SIG-M5 treated with dmso at 0.1 percent for 504 hours (cell line): ENCODE measurements around the gene RAB36.

Experiments used
- DNase-seq: peaks from one replicate; lab custom pipeline; 2025; ENCODE audit not compliant: unreplicated experiment; lab: John Stamatoyannopoulos, UW

Gene RAB36

DNA sequence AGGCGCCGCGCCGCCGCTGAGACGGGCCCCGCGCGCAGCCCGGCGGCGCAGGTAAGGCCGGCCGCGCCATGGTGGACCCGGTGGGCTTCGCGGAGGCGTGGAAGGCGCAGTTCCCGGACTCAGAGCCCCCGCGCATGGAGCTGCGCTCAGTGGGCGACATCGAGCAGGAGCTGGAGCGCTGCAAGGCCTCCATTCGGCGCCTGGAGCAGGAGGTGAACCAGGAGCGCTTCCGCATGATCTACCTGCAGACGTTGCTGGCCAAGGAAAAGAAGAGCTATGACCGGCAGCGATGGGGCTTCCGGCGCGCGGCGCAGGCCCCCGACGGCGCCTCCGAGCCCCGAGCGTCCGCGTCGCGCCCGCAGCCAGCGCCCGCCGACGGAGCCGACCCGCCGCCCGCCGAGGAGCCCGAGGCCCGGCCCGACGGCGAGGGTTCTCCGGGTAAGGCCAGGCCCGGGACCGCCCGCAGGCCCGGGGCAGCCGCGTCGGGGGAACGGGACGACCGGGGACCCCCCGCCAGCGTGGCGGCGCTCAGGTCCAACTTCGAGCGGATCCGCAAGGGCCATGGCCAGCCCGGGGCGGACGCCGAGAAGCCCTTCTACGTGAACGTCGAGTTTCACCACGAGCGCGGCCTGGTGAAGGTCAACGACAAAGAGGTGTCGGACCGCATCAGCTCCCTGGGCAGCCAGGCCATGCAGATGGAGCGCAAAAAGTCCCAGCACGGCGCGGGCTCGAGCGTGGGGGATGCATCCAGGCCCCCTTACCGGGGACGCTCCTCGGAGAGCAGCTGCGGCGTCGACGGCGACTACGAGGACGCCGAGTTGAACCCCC lies 35.8 kb downstream of the RAB36 start:
- no peak for DNase-seq

DNA sequence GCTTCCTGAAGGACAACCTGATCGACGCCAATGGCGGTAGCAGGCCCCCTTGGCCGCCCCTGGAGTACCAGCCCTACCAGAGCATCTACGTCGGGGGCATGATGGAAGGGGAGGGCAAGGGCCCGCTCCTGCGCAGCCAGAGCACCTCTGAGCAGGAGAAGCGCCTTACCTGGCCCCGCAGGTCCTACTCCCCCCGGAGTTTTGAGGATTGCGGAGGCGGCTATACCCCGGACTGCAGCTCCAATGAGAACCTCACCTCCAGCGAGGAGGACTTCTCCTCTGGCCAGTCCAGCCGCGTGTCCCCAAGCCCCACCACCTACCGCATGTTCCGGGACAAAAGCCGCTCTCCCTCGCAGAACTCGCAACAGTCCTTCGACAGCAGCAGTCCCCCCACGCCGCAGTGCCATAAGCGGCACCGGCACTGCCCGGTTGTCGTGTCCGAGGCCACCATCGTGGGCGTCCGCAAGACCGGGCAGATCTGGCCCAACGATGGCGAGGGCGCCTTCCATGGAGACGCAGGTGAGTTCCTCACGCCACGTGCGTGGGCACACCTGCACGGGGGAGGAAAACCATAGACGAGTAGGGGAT lies 36.5 kb downstream of the RAB36 start:
- DNase-seq, result no peak

- no peak for DNase-seq
Measured at GRCh38 chr22:23182309-23183060, 37.2 kb downstream of the RAB36 start.

GRCh38 chr22:23183061-23183698 lies 37.9 kb downstream of the RAB36 start:
- no peak for DNase-seq

DNA sequence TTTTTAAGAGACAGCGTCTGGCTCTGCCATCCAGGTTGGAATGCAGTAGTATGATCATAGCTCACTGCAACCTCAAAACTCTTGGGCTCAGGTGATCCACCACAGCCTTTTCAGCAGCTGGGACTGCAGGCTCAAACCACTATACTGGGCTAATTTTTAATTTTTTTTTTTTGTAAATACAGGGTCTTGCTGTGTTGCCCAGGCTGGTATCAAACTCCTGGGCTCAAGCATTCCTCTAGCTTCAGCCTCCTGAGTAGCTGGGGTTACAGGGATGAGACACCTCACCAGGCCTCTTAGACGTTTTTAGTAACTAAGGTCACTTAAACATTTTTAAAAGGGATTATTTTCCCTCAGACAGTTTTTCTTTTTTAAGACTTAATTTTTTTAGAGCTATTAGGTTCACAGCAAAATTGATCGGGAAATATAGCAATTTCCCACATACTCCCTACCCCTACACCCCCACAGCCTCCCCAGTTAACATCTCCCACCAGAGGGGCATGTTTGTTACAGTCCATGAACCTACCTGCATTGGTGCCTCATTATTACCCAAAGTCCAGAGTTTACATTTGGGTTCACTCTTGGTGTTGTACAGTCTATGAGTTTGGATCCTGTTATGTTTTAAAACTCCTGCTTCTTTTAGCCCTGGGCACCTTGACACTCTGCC lies 39.0 kb downstream of the RAB36 start:
- DNase-seq, result no peak

GRCh38 chr22:23184764-23185113 lies 39.5 kb downstream of the RAB36 start:
- DNase-seq, result no peak

GRCh38 chr22:23187211-23187610 lies 41.9 kb downstream of the RAB36 start:
- DNase-seq, result no peak

DNA sequence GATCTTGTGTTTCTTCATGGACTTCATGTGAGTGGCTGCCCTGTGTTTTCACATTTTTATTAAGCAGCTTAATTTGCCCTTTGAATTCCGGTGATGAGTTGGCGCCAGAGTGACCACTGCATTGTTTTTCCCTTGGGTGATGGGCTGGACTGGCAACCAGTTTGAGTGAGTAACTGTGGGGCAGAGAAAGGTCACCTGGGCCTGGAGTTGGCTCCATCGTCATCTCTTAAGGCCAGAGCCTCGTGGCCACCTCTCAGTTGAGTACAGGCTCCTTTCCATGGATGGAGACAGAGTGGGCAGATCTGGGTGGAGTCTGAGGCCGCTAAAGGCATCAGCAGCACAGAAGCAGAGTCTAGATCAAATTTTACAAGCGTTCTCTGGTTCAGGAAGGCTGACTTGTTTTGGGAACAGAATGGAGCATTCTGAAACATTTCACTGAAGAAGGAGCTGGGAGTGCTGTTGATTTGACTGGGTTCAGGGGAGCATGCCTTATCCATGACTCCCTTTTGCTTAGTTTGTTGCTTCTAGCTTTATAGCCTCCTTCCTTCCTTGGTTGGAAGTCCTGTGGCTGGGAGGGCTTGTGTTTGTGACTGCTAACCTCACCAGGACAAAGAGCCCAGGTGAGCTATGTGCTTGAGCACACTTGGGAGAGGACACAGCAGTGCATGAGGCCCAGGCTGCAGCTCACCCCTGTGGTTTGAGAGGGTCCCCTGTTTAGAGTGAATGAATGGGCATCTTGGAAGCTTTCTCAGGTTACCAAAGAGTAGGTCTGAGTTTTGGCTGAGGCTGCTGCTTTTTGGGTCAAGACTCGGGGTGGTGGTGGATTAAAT lies 42.8 kb downstream of the RAB36 start:
- DNase-seq, result no peak

DNA sequence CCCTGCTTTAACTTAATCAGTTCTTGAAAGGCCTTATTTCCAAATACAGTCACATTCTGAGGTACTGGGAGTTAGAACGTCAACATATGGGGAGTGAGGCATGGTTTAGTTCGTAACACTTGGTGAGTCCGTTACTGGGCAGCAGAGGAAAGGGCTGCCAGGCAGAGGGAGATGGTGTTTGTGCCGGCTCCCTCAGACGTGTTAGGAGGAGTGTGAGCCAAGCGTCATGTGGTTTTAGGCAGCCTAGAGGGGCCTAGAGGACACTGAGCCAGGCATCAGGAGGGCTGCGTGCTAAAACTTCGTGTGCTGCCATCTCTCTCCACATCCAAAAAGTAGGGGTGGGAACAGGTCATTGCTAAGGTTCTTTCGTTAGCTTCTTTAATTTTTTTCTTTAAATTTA lies 45.2 kb downstream of the RAB36 start:
- no peak for DNase-seq

GRCh38 chr22:23192133-23192532 lies 46.9 kb downstream of the RAB36 start:
- DNase-seq, result peak; percentile 8

GRCh38 chr22:23192558-23192957 lies 47.3 kb downstream of the RAB36 start:
- DNase-seq, result no peak

DNA sequence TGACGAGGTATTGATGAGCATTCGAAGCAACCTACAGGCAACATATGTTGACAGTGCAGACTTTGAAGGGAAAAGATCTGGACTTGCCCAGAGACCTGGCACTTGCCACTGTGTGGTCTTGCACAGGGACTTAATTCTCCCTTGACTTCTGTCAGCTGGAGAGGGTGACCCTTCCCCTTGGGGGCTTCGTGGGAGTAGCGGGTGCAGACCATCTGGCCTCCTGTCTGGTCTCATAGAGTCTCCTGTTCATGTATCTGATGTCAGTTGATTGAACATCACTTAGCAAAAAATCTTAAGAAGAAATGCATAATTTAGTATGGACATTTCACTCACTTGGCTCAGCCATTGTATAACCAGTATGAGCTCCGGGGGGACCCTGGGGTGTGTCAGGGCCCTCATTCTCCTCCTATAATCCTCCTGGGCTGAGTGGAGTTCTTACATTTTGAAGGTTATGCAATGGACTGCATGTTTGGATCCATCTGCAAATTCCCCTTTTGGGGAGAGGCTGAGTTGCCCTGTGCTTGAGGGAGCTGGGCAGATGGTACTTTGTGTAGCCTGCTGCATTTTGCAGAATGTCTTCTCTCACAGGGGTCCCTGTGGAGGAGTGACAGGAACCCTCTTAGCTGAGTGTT lies 48.0 kb downstream of the RAB36 start:
- DNase-seq, result no peak

GRCh38 chr22:23193882-23194281 lies 48.6 kb downstream of the RAB36 start:
- DNase-seq, result no peak

DNA sequence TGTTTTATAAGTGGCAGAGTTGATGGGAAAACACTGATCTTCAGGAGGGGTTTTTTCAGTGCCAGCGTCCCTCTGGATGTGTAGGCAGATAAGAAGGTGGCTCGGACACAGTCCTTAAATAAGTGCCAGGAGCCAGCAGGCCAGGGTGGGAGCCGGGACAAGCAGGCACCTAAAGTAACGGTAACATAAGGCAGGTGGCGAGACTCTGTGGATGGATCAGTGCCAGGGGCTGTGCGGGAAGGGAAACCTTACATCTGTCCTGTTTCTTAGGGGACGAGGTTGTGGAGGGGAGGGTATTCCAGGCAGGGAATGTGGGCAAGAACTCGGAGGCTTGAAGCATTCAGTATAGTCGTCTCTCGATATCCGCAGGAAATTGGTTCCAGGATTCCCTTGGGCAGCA lies 50.9 kb downstream of the RAB36 start:
- no peak for DNase-seq

GRCh38 chr22:23197836-23198235 lies 52.6 kb downstream of the RAB36 start:
- DNase-seq, result no peak

DNA sequence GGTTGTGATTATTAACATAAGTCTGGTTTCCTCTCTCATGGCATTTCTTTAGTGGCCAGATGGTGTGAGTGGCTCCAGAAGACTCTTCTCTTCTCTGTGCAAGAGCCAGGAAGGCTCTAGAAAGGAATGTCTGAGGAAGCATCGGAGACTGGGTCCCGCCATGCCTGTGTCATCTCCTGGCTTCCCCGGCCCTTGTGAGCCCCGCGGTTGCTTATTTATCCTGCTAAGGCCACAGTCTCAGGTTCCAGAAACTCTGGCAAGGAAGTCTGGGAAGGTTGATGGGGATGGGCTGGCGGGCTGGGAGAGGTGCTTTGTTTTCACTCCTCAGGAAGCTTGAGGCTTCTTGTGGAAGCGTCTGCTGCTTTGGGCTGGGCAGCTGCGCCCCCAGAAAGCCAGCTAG lies 53.9 kb downstream of the RAB36 start:
- DNase-seq, result no peak

- DNase-seq, result no peak
Measured at GRCh38 chr22:23200898-23201297, 55.6 kb downstream of the RAB36 start.

DNA sequence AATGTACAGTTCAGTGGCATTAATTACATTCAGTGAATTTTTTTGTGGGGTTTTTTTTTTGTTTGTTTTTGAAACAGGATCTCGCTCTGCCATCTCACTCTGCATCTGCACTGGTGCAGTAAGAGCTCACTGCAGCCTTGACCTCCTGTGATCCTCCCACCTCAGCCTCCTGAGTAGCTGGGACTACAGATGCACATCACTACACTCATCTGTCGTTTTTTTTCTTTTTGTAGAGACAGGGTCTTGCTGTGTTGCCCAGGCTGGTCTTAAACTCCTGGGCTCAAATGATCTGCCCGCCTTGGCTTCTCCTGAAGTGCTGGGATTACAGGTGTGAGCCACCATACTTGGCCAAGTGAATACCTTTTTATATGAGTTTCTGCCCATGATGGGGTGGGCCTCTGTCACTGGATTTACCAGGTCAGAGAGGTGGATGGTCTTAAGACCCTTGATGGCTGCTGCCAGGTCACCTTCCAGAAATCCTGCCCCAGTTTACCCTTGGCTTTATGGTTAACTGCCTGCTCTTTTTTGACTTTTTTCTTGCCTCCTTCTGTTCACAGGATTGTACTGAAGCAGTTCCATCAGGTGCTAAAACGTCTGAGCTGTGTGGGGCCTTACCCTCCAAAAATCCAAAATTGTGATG lies 57.7 kb downstream of the RAB36 start:
- DNase-seq, result no peak

DNA sequence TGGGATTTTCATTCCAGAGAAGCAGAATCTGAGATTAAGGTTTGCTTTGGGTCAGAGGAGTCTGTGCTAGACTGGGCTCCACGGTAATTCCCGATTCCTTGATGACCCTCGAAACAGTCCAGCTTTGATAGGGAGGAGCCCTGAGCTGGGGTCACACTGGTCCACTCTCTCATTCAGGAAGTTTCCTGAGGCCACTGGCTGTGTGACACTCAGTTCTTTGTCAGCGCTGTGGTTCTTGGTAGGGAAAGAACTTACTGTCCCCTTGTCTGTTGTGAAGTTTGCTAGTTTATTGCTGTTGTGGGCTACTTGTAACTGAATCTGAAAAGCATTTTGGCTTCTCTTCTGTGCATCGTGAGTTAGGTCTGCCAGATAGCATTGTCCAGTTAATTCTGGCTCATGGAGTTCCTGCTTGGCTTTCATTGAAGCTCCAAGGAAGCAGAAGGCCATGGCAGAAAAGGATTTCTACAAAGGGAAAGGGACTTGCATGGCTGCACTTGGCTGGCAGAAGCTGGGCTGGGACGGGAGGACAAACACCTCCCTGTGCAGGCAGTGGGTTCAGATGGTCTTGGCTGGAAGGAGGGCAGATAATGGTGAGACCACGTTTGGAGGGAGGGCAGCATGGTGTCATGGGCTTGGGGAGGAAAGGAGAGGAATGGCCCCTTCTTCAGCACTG lies 58.3 kb downstream of the RAB36 start:
- DNase-seq, result no peak
